ENCODE results near the gene NEUROG2. TPM values are rescaled to one million over a fixed set of nuclear protein-coding genes. Genes with fewer than 3 reads are reported as not detected.
"Not testable (repeated sequence)": the region's sequence is repeated elsewhere in the genome, so short reads cannot be mapped to it uniquely, and the experiment has no call there.

The NEUROG2 gene
- total RNA-seq, 1 donor from 2014 or later = not detected

- H3K4me3 Mint-ChIP-seq (ENCODE audit: unreplicated experiment) = peak overlapping the region; percentile 63
- peaks cover 4% of the 10 kb centered on the region for H3K36me3 Mint-ChIP-seq (ENCODE audit: unreplicated experiment)
- H3K27ac Mint-ChIP-seq (ENCODE audit: unreplicated experiment) = no peak overlapping the region
- no peak for DNase-seq (ENCODE audit: extremely low spot score, unreplicated experiment)
- peaks cover 27% of the 10 kb centered on the region for H3K4me1 Mint-ChIP-seq (ENCODE audit: unreplicated experiment)
- H3K27me3 Mint-ChIP-seq (ENCODE audit: unreplicated experiment) = peaks cover 88% of the 10 kb centered on the region
- no peak for TF ChIP-seq CTCF (IDR thresholded peaks at IDR 0.05)
- no peaks in the 10 kb centered on the region for H3K9me3 Mint-ChIP-seq (ENCODE audit: unreplicated experiment)
These were observed 6.5 kb downstream of the NEUROG2 start for GRCh38 chr4:112509243-112510141.

GRCh38 chr4:112508356-112508755 is 7.6 kb downstream of the NEUROG2 start:
- peaks cover 4% of the 10 kb centered on the region for H3K36me3 Mint-ChIP-seq (ENCODE audit: unreplicated experiment)
- TF ChIP-seq CTCF (IDR thresholded peaks at IDR 0.05) = no peak
- no peaks in the 10 kb centered on the region for H3K9me3 Mint-ChIP-seq (ENCODE audit: unreplicated experiment)
- H3K4me1 Mint-ChIP-seq (ENCODE audit: unreplicated experiment) = peaks cover 23% of the 10 kb centered on the region
- peaks cover 87% of the 10 kb centered on the region for H3K27me3 Mint-ChIP-seq (ENCODE audit: unreplicated experiment)
- no peak overlapping the region for H3K4me3 Mint-ChIP-seq (ENCODE audit: unreplicated experiment)
- H3K27ac Mint-ChIP-seq (ENCODE audit: unreplicated experiment) = no peak overlapping the region
- DNase-seq (ENCODE audit: extremely low spot score, unreplicated experiment) = no peak

- Mint-ChIP-seq H3K4me3 (ENCODE audit: unreplicated experiment) (no peak overlapping the region), H3K9me3 (ENCODE audit: unreplicated experiment) (no peaks in the 10 kb centered on the region), H3K4me1 (ENCODE audit: unreplicated experiment) (peaks cover 8% of the 10 kb centered on the region), H3K36me3 (ENCODE audit: unreplicated experiment) (no peaks in the 10 kb centered on the region), H3K27me3 (ENCODE audit: unreplicated experiment) (peaks cover 78% of the 10 kb centered on the region), H3K27ac (ENCODE audit: unreplicated experiment) (no peak overlapping the region)
- DNase-seq (ENCODE audit: extremely low spot score, unreplicated experiment) = no peak
- no peak for TF ChIP-seq CTCF (IDR thresholded peaks at IDR 0.05)
These were observed 11.2 kb downstream of the NEUROG2 start for GRCh38 chr4:112504807-112505206.

- Mint-ChIP-seq H3K27me3 (ENCODE audit: unreplicated experiment) (peaks cover 72% of the 10 kb centered on the region), H3K9me3 (ENCODE audit: unreplicated experiment) (no peaks in the 10 kb centered on the region), H3K4me3 (ENCODE audit: unreplicated experiment) (no peak overlapping the region), H3K36me3 (ENCODE audit: unreplicated experiment) (no peaks in the 10 kb centered on the region), H3K4me1 (ENCODE audit: unreplicated experiment) (no peaks in the 10 kb centered on the region), H3K27ac (ENCODE audit: unreplicated experiment) (no peak overlapping the region)
- no peak for TF ChIP-seq CTCF (IDR thresholded peaks at IDR 0.05)
- DNase-seq (ENCODE audit: extremely low spot score, unreplicated experiment) = no peak
These were observed 13.1 kb downstream of the NEUROG2 start for GRCh38 chr4:112502871-112503270.

- no peak for DNase-seq (ENCODE audit: extremely low spot score, unreplicated experiment)
- Mint-ChIP-seq H3K27ac (ENCODE audit: unreplicated experiment) (no peak overlapping the region), H3K27me3 (ENCODE audit: unreplicated experiment) (peaks cover 11% of the 10 kb centered on the region), H3K36me3 (ENCODE audit: unreplicated experiment) (no peaks in the 10 kb centered on the region), H3K4me1 (ENCODE audit: unreplicated experiment) (no peaks in the 10 kb centered on the region), H3K9me3 (ENCODE audit: unreplicated experiment) (peaks cover 16% of the 10 kb centered on the region), H3K4me3 (ENCODE audit: unreplicated experiment) (no peak overlapping the region)
- no peak for TF ChIP-seq CTCF (IDR thresholded peaks at IDR 0.05)
These were observed 23.7 kb downstream of the NEUROG2 start for GRCh38 chr4:112492321-112492720.

GRCh38 chr4:112490808-112491207 is 25.2 kb downstream of the NEUROG2 start:
- H3K9me3 Mint-ChIP-seq (ENCODE audit: unreplicated experiment) = peaks cover 16% of the 10 kb centered on the region
- not testable (repeated sequence) for H3K36me3 Mint-ChIP-seq (ENCODE audit: unreplicated experiment); DNase-seq (ENCODE audit: extremely low spot score, unreplicated experiment); H3K27ac Mint-ChIP-seq (ENCODE audit: unreplicated experiment); H3K4me1 Mint-ChIP-seq (ENCODE audit: unreplicated experiment); H3K4me3 Mint-ChIP-seq (ENCODE audit: unreplicated experiment)
- peaks cover 12% of the 10 kb centered on the region for H3K27me3 Mint-ChIP-seq (ENCODE audit: unreplicated experiment)

Data from osteocyte (in vitro differentiated cells).